HAP-1 (cell line): ENCODE measurements around the gene NR1I3.

Experiments used
- DNase-seq, 2 experiments: peaks; one replicate each; pipeline ENCODE4 v3.0.0-alpha.2; 2016 to 2020; ENCODE audit warnings: low spot score in 2 of 2
- H3K27me3 ChIP-seq: fragments of 250-450 bp; sonication (Bioruptor Pico); 2 replicates; pipeline ENCODE4 v1.5.1; 2020; ENCODE audit warnings: low read depth, mild to moderate bottlenecking, moderate library complexity
- H3K36me3 ChIP-seq: fragments of 250-450 bp; sonication (Bioruptor Pico); replicated peaks from 2 replicates; pipeline ENCODE4 v1.5.1; 2020; ENCODE audit warnings: mild to moderate bottlenecking
- H3K4me1 ChIP-seq: fragments of 250-450 bp; sonication (Bioruptor Pico); 2 replicates; pipeline ENCODE4 v1.5.1; 2020; ENCODE audit warnings: mild to moderate bottlenecking
- H3K4me3 ChIP-seq: fragments of 250-450 bp; sonication (Bioruptor Pico); 2 replicates; pipeline ENCODE4 v1.5.1; 2020; ENCODE audit warnings: mild to moderate bottlenecking, moderate library complexity
- H3K9me3 ChIP-seq: fragments of 250-450 bp; sonication (Bioruptor Pico); 2 replicates; pipeline ENCODE4 v1.5.1; 2020; ENCODE audit warnings: mild to moderate bottlenecking, moderate library complexity
- in situ Hi-C: fragments of 300-500 bp; cut with MboI; formaldehyde crosslinking; loops from 3 replicates; pipeline ENCODE4 v1.14.3; 2020; ENCODE audit warnings: low sequenced_read_pairs, inconsistent platforms, mixed read lengths

Gene NR1I3

GRCh38 chr1:161192476-161193465 is 45.2 kb downstream of the NR1I3 start:
- Histone ChIP-seq H3K9me3 (no peaks in the 10 kb centered on the region), H3K36me3 (no peaks in the 10 kb centered on the region), H3K4me3 (no peak overlapping the region), H3K4me1 (no peaks in the 10 kb centered on the region), H3K27me3 (no peaks in the 10 kb centered on the region)
- peak; percentile 67 to 78 for DNase-seq
- in situ Hi-C loops = loop anchor here (25.0 kb wide), 1 partner anchor 545 kb away; the partner anchor contains the start of gene DUSP12

- Histone ChIP-seq H3K9me3 (no peaks in the 10 kb centered on the region), H3K27me3 (no peaks in the 10 kb centered on the region), H3K4me1 (no peaks in the 10 kb centered on the region), H3K4me3 (no peak overlapping the region), H3K36me3 (no peaks in the 10 kb centered on the region)
- in situ Hi-C loops = loop anchor here (25.0 kb wide), 1 partner anchor 545 kb away; the partner anchor contains the start of gene DUSP12
- no peak for DNase-seq
Observed at GRCh38 chr1:161191971-161192370, 46.0 kb downstream of the NR1I3 start.

GRCh38 chr1:161190962-161191521 is 47.0 kb downstream of the NR1I3 start:
- Histone ChIP-seq H3K9me3 (no peaks in the 10 kb centered on the region), H3K4me3 (no peak overlapping the region), H3K36me3 (no peaks in the 10 kb centered on the region), H3K27me3 (no peaks in the 10 kb centered on the region), H3K4me1 (no peaks in the 10 kb centered on the region)
- no peak for DNase-seq
- in situ Hi-C loops = loop anchor here (25.0 kb wide), 1 partner anchor 546 kb away; the partner anchor contains the start of gene DUSP12

- in situ Hi-C loops = loop anchor here (25.0 kb wide), 1 partner anchor 548 kb away; the partner anchor contains the start of gene DUSP12
- Histone ChIP-seq H3K4me3 (no peak overlapping the region), H3K27me3 (0 out of 2 replicates have a peak, but pooled peaks cover 3% of the 10 kb centered on the region), H3K4me1 (no peaks in the 10 kb centered on the region), H3K36me3 (no peaks in the 10 kb centered on the region), H3K9me3 (no peaks in the 10 kb centered on the region)
- no peak for DNase-seq
Observed at GRCh38 chr1:161189036-161189435, 49.0 kb downstream of the NR1I3 start.

- DNase-seq = no peak
- Histone ChIP-seq H3K4me1 (no peaks in the 10 kb centered on the region), H3K27me3 (0 out of 2 replicates have a peak, but pooled peaks cover 3% of the 10 kb centered on the region), H3K9me3 (no peaks in the 10 kb centered on the region), H3K36me3 (no peaks in the 10 kb centered on the region), H3K4me3 (no peak overlapping the region)
- in situ Hi-C loops = loop anchor here (25.0 kb wide), 1 partner anchor 549 kb away; the partner anchor contains the start of gene DUSP12
Observed at GRCh38 chr1:161188381-161188780, 49.6 kb downstream of the NR1I3 start.

- Histone ChIP-seq H3K4me3 (no peak overlapping the region), H3K9me3 (no peaks in the 10 kb centered on the region), H3K4me1 (no peaks in the 10 kb centered on the region), H3K36me3 (no peaks in the 10 kb centered on the region), H3K27me3 (0 out of 2 replicates have a peak, but pooled peaks cover 3% of the 10 kb centered on the region)
- DNase-seq = no peak
- in situ Hi-C loops = loop anchor here (25.0 kb wide), 1 partner anchor 550 kb away; the partner anchor contains the start of gene DUSP12
Observed at GRCh38 chr1:161187311-161187710, 50.7 kb downstream of the NR1I3 start.

- H3K9me3 ChIP-seq = no peaks in the 10 kb centered on the region
- H3K27me3 ChIP-seq = 0 out of 2 replicates have a peak, but pooled peaks cover 3% of the 10 kb centered on the region
- no peak for DNase-seq
- no peaks in the 10 kb centered on the region for H3K4me1 ChIP-seq
- in situ Hi-C loops = loop anchor here (25.0 kb wide), 1 partner anchor 551 kb away; the partner anchor contains the start of gene DUSP12
- H3K36me3 ChIP-seq = no peaks in the 10 kb centered on the region
- H3K4me3 ChIP-seq = no peak overlapping the region
Observed at GRCh38 chr1:161185732-161186311, 52.2 kb downstream of the NR1I3 start.

- 0 out of 2 replicates have a peak, but pooled peaks cover 3% of the 10 kb centered on the region for H3K27me3 ChIP-seq
- no peaks in the 10 kb centered on the region for H3K36me3 ChIP-seq
- in situ Hi-C loops = loop anchor here (25.0 kb wide), 1 partner anchor 552 kb away; the partner anchor contains the start of gene DUSP12
- no peaks in the 10 kb centered on the region for H3K9me3 ChIP-seq
- H3K4me1 ChIP-seq = no peaks in the 10 kb centered on the region
- H3K4me3 ChIP-seq = no peak overlapping the region
- no peak for DNase-seq
Observed at GRCh38 chr1:161185282-161185682, 52.7 kb downstream of the NR1I3 start.

- no peak for DNase-seq
- H3K36me3 ChIP-seq = no peaks in the 10 kb centered on the region
- H3K4me1 ChIP-seq = peaks cover 8% of the 10 kb centered on the region
- in situ Hi-C loops = loop anchor here (25.0 kb wide), 1 partner anchor 555 kb away; the partner anchor contains the start of gene DUSP12
- H3K9me3 ChIP-seq = no peaks in the 10 kb centered on the region
- H3K27me3 ChIP-seq = 0 out of 2 replicates have a peak, but pooled peaks cover 3% of the 10 kb centered on the region
- H3K4me3 ChIP-seq = no peak overlapping the region
Observed at GRCh38 chr1:161182214-161182613, 55.8 kb downstream of the NR1I3 start.

GRCh38 chr1:161180639-161181038 is 57.4 kb downstream of the NR1I3 start:
- Histone ChIP-seq H3K27me3 (0 out of 2 replicates have a peak, but pooled peaks cover 3% of the 10 kb centered on the region), H3K9me3 (no peaks in the 10 kb centered on the region), H3K4me3 (no peak overlapping the region), H3K4me1 (peaks cover 14% of the 10 kb centered on the region), H3K36me3 (no peaks in the 10 kb centered on the region)
- no peak for DNase-seq
- in situ Hi-C loops = loop anchor here (25.0 kb wide), 1 partner anchor 557 kb away; the partner anchor contains the start of gene DUSP12

- H3K4me1 ChIP-seq = peaks cover 14% of the 10 kb centered on the region
- H3K9me3 ChIP-seq = no peaks in the 10 kb centered on the region
- 0 out of 2 replicates have a peak, but pooled peaks cover 3% of the 10 kb centered on the region for H3K27me3 ChIP-seq
- no peak for DNase-seq
- in situ Hi-C loops = loop anchor here (25.0 kb wide), 1 partner anchor 558 kb away; the partner anchor contains the start of gene DUSP12
- no peak overlapping the region for H3K4me3 ChIP-seq
- peaks cover 2% of the 10 kb centered on the region; the same call in 1 of the 2 replicates for H3K36me3 ChIP-seq
Observed at GRCh38 chr1:161179698-161180097, 58.3 kb downstream of the NR1I3 start.
